Body of pancreas (tissue), 4 donors: Measurements from ENCODE around the gene BROX.

ENCODE experiments used
- CTCF ChIP-seq, 7 experiments: fragments of 450-650 bp in 4 of 7; fragments of 200-600 bp in 3 of 7; sonication (generic) in 3 of 7; IDR thresholded peaks; one replicate each; pipeline ENCODE4 v1.5.1; 2016 to 2019; ENCODE audit warnings: antibody characterized with exemption in 7 of 7
- POLR2A ChIP-seq, 3 donors: fragments of 450-650 bp; IDR thresholded peaks; one replicate each; pipeline ENCODE4 v1.6.1; 2016; ENCODE audit warnings: antibody characterized with exemption in 3 of 3, mild to moderate bottlenecking in 2 of 3

DNA sequence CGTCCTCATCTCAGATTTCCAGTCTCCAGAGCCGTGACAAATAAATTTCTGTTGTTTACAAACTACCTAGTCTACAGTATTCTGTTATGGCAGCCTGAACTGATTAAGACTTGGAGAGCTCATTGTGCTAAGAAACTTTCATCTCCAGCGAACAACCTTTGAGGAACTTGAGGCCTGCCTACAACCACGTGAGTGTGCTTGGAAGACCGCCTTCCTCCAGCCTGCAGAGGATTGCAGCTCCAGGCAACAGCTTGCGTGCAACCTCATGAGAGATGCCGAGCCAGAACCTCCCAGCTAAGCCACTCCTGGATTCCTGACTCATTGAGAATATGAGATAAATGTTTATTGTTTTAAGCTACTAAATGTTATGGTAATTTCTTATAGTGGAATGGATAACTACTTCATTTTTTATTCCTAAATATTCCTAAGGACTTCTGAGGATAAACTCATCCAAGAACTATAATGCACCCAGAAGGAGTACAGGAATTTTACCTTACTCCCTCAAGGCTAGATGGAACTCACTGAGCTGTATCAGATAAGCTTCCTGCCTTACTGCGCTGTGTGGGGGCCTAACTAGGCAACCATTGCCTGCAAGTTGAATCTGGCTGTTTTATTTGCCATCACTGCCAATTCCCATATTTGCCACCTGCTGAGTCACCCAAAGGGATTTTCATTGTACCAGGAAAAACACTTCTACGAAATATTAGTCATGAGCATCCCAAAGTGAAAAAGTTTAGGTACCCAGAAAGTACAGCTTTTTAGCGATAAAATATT, 42.2 kb downstream of the BROX start:
- TF ChIP-seq CTCF (IDR thresholded peaks at IDR 0.05), result no peak
- no peak for TF ChIP-seq POLR2A (IDR thresholded peaks at IDR 0.05)
